HG03064 (cell line): Measurements from ENCODE around the gene GLIS1.

Experiments used
- ATAC-seq: cut with Tn5 transposase; IDR thresholded peaks from one replicate; pipeline ENCODE4 v1.9.1; 2021; ENCODE audit warnings: low read depth; ENCODE audit not compliant: unreplicated experiment

The GLIS1 gene

GRCh38 chr1:53696051-53696450 is 42.9 kb downstream of the GLIS1 start:
- no peak for ATAC-seq

GRCh38 chr1:53695116-53695515 is 43.8 kb downstream of the GLIS1 start:
- no peak for ATAC-seq

GRCh38 chr1:53694718-53695091 is 44.3 kb downstream of the GLIS1 start:
- no peak for ATAC-seq

GRCh38 chr1:53693773-53694717 is 44.9 kb downstream of the GLIS1 start:
- ATAC-seq: no peak

- no peak for ATAC-seq
These were observed 45.6 kb downstream of the GLIS1 start for GRCh38 chr1:53693339-53693738.

DNA sequence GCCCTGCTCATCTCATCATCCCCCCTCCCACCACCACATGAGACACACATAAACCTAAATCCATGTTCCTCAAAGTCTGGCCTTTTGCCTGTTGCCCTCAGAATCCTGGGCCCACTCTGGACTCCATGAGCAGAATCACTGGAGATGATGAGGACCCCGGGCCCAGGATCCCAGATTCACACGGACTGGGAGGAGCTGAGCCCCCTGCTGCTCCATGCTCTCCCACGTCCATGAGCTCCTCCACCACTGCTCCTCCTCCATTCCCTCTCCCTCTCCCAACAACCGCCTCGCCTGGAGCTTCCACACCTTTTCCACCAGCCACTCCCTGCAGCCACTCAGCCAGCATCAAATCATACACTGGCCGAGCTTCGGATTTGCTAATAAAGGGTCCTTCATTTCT is 47.6 kb downstream of the GLIS1 start:
- ATAC-seq: no peak

DNA sequence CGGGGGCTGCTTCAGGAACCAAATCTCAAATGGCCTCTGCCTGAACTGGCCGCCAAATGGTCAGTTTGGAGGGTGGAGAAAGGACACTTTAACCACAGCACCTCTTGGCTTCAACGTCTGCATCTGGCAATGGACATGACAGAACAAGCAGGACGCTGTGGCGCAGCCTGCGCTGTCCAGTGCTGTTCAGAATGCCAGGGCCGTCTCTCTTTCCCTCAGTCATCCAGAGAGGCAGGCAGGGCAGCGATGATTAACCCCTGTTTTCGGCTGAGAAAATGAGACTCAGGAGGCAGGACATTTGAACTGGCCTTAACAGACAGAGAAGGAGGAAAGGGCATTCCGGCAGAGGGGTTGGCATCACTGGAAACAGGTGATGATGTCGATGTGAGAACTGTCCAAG is 48.6 kb downstream of the GLIS1 start:
- ATAC-seq: no peak

- ATAC-seq: no peak
These were observed 49.1 kb downstream of the GLIS1 start for GRCh38 chr1:53689736-53690326.

DNA sequence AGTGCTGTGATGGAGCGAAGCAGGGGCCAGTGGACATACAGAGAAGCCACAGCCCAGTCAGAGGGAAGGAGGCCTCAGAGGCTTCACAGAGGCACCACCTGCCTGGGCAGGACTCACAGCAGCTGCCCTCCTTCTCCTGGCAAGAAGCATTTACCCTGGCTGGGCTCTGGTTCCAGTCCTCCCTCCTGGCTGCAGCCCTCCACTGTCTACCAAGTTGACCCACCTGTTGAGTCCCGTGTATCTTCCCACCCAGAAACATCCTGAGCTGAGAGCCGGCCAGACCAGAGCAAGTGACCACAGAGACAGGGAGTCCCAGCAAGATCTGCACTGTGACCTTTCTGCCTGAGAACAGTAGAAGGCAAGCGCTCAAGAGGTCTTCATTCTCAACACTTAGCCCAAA is 49.7 kb downstream of the GLIS1 start:
- no peak for ATAC-seq

- no peak for ATAC-seq
These were observed 50.4 kb downstream of the GLIS1 start for GRCh38 chr1:53688381-53689102.

GRCh38 chr1:53687901-53688300 is 51.1 kb downstream of the GLIS1 start:
- ATAC-seq: no peak

DNA sequence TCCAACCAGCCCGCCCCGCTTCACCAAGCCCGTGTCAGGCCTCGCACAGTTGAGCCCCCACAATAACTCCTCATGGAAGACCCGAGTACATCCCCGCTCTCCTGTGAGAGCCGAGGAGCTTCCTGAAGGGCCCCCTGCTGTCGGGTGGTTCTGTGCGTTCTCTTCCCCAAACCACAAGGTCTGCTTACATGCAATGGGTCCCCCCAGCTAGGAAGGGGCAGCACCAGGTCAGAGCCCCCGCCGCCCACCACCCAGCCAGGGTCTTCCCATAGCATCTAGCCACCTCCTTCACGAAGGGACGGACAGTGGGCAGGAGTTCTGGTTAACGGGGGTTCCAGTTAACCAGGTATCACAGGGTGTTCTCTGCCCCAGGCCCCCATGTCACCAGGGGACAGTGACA is 51.5 kb downstream of the GLIS1 start:
- no peak for ATAC-seq

DNA sequence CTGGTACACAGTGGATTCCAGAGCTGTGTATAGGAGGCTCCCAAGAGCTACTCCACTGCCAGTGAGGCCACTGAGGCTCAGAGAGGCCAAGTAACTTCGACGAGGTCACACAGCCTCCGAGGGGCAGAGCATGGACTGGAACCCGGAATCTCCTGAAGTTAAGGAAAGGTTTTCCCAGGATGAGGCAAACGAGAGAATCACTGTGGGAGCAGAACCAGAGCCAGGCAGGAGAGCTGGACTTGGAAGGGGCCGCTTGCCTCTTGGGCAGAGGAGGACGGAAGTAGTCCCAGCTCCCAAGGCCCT is 52.0 kb downstream of the GLIS1 start:
- no peak for ATAC-seq

DNA sequence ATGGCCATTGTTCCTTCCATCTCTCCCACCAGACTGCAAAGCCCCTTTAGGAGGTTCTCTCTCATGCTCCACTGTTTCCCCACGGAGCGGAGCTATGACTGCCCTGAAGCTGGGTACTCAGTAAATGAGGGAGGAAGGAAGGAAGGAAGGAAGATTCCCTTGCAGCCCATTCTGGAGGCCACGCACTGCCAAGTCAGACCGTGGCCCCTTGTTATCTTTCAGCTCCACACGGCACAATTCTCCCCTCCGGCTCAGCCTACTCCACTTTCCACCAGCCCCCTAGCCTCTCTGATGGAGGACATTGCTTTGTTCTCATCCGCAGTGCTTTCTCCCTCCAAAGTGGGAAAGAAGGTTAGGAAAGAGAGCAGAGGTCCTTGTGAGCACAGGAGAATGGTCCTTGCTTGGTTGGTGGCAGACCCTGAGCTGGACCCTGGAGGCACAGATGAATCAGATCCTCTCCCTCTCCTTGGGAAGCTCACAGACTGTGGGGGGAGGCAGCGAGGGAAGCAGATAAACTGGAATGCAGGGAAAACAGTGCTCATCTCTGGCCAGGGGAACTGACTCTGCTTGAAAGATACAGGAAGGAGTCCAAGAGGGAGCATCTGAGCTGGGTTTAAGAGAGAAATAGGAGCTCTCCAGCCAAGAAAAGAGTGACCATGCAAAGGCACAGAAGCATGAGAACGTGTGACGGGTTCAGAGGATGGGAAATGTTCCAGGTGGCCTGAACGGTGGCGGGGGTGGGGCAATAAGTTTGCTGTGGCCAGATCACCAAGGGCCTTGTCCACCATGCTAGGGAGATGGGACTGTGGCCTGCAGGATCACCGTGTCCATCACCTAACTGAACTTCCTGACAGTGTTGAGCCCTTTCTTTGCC is 52.6 kb downstream of the GLIS1 start:
- ATAC-seq: no peak

DNA sequence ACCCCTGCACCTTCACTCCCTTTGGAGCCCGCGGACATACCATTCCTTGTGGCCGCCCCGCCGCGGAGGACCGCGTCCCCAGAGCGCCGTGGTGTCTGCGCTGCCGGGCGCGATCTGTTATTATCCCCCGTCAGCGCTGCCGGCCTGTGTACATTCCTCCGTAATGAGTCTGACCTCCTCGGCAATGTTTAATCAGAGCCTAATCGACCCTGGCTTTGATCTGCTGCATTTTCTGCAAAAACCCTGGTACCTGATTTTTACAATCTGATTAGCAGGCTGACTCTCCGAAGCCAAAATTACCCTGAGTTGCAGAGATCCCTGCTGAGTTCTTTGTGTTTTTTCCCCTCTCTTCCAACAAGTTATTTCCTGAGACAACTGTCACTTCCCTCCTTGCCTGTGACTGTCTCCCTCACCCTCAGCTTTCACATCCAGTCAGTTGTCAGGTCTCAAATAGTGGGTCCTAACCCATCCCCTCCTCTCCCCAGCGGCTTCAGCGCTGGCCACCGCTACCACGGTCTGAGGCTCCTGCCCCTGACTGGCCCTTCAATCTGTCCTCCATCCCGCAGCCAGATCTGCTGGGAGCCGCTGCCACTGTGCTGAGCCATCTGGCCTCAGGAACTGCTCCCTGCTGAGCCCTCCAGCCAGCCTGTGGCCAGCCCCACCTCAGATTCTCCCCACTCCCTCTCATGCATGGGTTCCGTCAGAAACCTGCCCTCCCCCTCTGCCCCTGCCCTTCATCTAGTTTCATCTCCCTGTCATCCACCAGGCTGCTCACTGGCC is 53.5 kb downstream of the GLIS1 start:
- ATAC-seq: no peak

DNA sequence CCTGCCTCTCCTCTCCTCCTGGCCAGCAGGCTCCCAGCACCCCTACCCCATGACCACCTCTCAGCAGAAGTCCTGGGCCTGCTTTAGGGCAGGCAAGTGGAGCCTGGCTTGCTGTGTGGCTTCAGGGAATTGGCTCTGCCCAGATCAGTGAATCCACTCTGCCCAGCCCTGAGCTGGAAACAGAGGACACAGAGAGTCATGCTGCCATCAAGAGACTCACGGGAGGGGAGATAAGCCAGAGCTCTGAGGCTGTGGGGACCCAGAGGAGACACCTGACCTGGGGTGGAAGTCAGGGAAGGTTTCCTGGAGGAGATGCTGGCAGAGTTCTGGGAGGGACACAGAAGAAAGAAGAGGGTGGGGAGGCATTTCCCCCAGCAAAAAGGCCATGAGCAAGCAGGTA is 54.2 kb downstream of the GLIS1 start:
- ATAC-seq: no peak

DNA sequence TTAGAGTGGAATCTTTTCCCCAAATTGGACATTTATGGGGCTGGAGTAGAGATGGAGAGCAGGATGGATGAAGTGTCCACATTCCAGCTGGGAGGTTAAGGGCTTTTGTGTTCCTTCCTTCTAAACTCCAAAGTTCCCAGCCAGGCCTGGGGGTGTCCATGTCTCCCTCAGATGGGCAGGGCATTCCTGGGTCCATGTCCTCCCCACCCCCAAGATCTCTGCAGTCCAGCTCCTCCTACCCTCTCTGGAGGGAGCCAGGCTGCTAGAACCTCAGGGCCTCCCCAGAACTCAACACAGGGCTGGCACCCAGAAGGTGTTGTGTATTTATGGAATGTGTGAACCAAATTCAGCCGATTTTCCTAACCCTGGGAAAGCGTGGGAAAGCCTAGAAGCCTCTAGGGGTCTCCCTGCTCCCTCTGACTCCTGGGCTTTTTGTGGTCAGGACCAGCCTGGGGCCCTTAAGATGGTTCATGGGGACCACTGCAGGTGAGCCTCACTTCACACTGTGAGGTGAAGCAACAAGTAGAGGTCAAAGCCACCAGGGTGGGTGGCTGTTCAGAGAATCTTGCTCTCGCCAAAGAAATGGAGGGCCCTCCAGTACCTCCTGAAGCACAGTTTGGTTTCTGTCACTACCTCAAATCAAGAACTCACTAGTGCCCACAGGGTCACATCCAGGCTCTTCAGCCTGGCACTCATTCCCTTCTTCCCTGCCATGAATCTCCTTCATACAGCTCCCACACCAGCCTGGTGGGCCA is 54.8 kb downstream of the GLIS1 start:
- no peak for ATAC-seq

DNA sequence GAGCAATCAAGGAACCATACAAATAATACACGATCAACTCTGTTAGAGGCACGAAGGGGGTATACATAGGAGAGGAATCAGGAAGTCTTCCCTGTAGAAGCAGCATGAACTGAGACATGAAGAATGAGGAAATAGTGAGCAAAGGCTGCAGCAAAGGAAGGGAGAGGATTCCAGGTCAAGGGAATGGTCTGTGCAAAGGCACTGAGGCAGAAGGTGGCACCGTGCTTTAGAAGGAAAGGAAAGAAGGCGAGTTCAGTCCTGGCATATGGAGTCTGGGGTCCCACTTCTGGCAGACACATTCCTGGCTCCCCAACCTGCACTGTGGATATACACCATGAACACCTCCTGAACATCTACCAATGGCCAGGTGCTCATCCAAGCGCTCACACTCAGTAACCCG is 56.1 kb downstream of the GLIS1 start:
- no peak for ATAC-seq

DNA sequence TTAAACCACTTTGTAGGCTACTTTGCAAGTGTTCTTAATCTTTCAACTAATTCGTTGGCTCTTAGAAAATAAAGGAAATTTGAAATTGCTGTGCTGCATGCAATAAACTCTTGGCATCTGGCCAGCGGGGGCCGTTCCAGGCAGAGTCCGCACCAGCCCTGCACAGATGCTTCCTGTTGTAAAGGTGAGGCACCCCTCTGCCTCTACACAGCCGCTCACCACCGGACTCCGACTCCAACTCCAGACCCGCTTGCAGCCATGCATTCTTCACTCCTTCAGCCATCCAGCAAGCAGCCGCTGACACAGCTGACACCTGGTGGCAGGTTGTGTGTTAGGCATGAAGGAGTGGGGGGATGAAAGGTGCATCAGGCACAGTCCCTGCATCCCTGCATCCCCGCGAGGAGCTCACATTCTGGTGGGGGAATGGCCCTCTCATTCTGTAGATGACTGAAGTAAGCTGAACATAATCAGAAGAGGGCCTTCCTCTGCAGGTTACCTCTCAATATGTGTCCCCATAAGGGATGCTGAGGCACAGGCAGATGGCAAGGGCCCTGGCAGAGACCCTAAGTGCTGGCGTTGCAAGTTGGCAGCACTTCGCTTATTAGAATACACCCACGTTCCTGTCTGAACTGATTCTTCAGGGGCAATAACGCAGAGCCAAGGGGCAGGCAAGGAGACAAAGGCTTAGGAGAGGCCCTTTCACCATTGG is 56.8 kb downstream of the GLIS1 start:
- ATAC-seq: no peak
